ENCODE results near the gene TMEM25. TPM values are rescaled to one million over a fixed set of nuclear protein-coding genes. Genes with fewer than 3 reads are reported as not detected.
"Not testable (repeated sequence)": the region's sequence is repeated elsewhere in the genome, so short reads cannot be mapped to it uniquely, and the experiment has no call there.

TMEM25 gene
- total and polyA plus RNA-seq, 9 donors: 22.1 to 45.1 (median 30.4) TPM

- H3K27me3 ChIP-seq: no peaks in the 10 kb centered on the region
- no peaks in the 10 kb centered on the region for H3K36me3 ChIP-seq
- no peaks in the 10 kb centered on the region for H3K4me1 ChIP-seq (ENCODE audit: insufficient read depth)
- no peak for DNase-seq
- WGBS, 3 donors: 76 to 93% (median 82%) methylated on average over 2 of the region's 2 CpGs
- TF ChIP-seq EP300 (IDR thresholded peaks at IDR 0.05): no peak
- no peak for TF ChIP-seq CTCF (IDR thresholded peaks at IDR 0.05)
- TF ChIP-seq POLR2A (IDR thresholded peaks at IDR 0.05): no peak
- no peak overlapping the region for H3K4me3 ChIP-seq
- H3K9me3 ChIP-seq: no peaks in the 10 kb centered on the region
- H3K27ac ChIP-seq: no peak overlapping the region
- intact Hi-C loops (cut with DNase I): loop anchor here in 1 of 4 donors (2.0 kb wide), 1 partner anchor 39 kb away; no protein-coding TSS in a partner anchor
Observed at GRCh38 chr11:118569670-118570069, 38.7 kb downstream of the TMEM25 start.

- H3K4me3 ChIP-seq: no peak overlapping the region
- no peak for DNase-seq
- no peaks in the 10 kb centered on the region for H3K27me3 ChIP-seq
- intact Hi-C loops (cut with DNase I): no loop called here
- no peak for TF ChIP-seq POLR2A (IDR thresholded peaks at IDR 0.05)
- TF ChIP-seq EP300 (IDR thresholded peaks at IDR 0.05): no peak
- no peak for TF ChIP-seq CTCF (IDR thresholded peaks at IDR 0.05)
- H3K27ac ChIP-seq: no peak overlapping the region
- H3K4me1 ChIP-seq (ENCODE audit: insufficient read depth): no peaks in the 10 kb centered on the region
- no peaks in the 10 kb centered on the region for H3K36me3 ChIP-seq
- H3K9me3 ChIP-seq: no peaks in the 10 kb centered on the region
- 97 to 98% (median 97%) methylated on average over 1 of the region's 1 CpG for WGBS, 3 donors
Observed at GRCh38 chr11:118570787-118571186, 39.8 kb downstream of the TMEM25 start.

- intact Hi-C loops (cut with DNase I); H3K27me3 ChIP-seq: not testable (repeated sequence)
- peak in 3 of 5 donors; percentile 45 to 56 (median 49) for DNase-seq
Observed at GRCh38 chr11:118571701-118572060, 40.7 kb downstream of the TMEM25 start.

GRCh38 chr11:118572061-118572980 is 41.3 kb downstream of the TMEM25 start, which contains the start of gene ARCN1:
ARCN1 (plus strand) TSS chr11:118572409; CDS start chr11:118572548, 139 bp downstream.
- no peaks in the 10 kb centered on the region for H3K27me3 ChIP-seq
- peak; percentile 80 to 86 (median 84) for DNase-seq
- WGBS, 3 donors: 0 to 1% (median 1%) methylated on average over 53 to 55 of the region's 55 CpGs
- peaks cover 5% of the 10 kb centered on the region for H3K4me1 ChIP-seq (ENCODE audit: insufficient read depth)
- H3K27ac ChIP-seq: peak within 1 kb of the TSS; percentile 94
- H3K4me3 ChIP-seq: peak within 1 kb of the TSS; percentile 99
- H3K9me3 ChIP-seq: no peaks in the 10 kb centered on the region
- H3K36me3 ChIP-seq: no peaks in the 10 kb centered on the region
- TF ChIP-seq EP300 (IDR thresholded peaks at IDR 0.05) (no peak), POLR2A (IDR thresholded peaks at IDR 0.05) (peak; percentile 71)
- intact Hi-C loops (cut with DNase I): no loop called here

More at GRCh38 chr11:118571701-118572060, 40.7 kb downstream of the TMEM25 start:
- Histone ChIP-seq H3K4me3 (peak overlapping the region; percentile 99), H3K27ac (peak overlapping the region; percentile 94)
- H3K9me3 ChIP-seq; H3K36me3 ChIP-seq; H3K4me1 ChIP-seq (ENCODE audit: insufficient read depth): not testable (repeated sequence)
- WGBS, 3 donors: 1 to 12% (median 1%) methylated on average over 15 of the region's 15 CpGs

- no peak for DNase-seq
- intact Hi-C loops (cut with DNase I): no loop called here
- Histone ChIP-seq H3K4me1 (ENCODE audit: insufficient read depth) (peaks cover 8% of the 10 kb centered on the region), H3K27ac (peak overlapping the region; percentile 94), H3K9me3 (no peaks in the 10 kb centered on the region), H3K27me3 (no peaks in the 10 kb centered on the region), H3K4me3 (peak overlapping the region; percentile 99), H3K36me3 (no peaks in the 10 kb centered on the region)
- 1 to 3% (median 1%) methylated on average over 10 of the region's 10 CpGs for WGBS, 3 donors
- TF ChIP-seq POLR2A (IDR thresholded peaks at IDR 0.05): no peak
- TF ChIP-seq CTCF (IDR thresholded peaks at IDR 0.05): no peak
- TF ChIP-seq EP300 (IDR thresholded peaks at IDR 0.05): no peak
Observed at GRCh38 chr11:118572981-118573550, 42.1 kb downstream of the TMEM25 start.

All from ovary (tissue), 9 donors.